ENCODE results near the gene MYRIP. TPM values are rescaled to one million over a fixed set of nuclear protein-coding genes. Genes with fewer than 3 reads are reported as not detected.

The MYRIP gene
- total and polyA plus RNA-seq, 8 donors = 1.4 to 11.2 (median 7.8) TPM

DNA sequence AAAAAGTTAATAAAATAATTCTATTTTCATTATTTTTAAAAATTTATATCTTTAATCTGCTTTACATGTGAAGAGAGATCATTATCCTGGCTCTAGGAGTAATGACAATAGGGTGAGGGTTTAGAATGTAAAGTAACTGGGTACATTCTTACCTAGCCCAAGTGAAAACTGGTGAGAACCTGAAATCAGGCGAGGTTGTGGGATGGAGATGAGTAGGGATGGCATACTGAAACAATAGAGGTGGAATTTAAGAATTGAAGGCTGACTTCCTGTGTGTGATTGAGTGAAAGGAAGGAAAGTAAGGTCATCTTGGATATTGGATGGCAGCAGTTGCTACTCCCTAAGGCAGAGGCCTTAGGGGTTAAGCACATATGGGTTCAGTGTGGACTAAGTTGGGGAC is 82.7 kb downstream of the MYRIP start:
- no peaks in the 10 kb centered on the region for H3K9me3 ChIP-seq
- FAIRE-seq (no peak), DNase-seq (no peak), ATAC-seq (no peak)
- H3K27me3 ChIP-seq = no peaks in the 10 kb centered on the region
- 90 to 96% methylated on average over 1 of the region's 1 CpG for WGBS, 2 donors
- H3K36me3 ChIP-seq = no peaks in the 10 kb centered on the region
- no peak overlapping the region for H3K4me3 ChIP-seq
- TF ChIP-seq, protein P1, sequence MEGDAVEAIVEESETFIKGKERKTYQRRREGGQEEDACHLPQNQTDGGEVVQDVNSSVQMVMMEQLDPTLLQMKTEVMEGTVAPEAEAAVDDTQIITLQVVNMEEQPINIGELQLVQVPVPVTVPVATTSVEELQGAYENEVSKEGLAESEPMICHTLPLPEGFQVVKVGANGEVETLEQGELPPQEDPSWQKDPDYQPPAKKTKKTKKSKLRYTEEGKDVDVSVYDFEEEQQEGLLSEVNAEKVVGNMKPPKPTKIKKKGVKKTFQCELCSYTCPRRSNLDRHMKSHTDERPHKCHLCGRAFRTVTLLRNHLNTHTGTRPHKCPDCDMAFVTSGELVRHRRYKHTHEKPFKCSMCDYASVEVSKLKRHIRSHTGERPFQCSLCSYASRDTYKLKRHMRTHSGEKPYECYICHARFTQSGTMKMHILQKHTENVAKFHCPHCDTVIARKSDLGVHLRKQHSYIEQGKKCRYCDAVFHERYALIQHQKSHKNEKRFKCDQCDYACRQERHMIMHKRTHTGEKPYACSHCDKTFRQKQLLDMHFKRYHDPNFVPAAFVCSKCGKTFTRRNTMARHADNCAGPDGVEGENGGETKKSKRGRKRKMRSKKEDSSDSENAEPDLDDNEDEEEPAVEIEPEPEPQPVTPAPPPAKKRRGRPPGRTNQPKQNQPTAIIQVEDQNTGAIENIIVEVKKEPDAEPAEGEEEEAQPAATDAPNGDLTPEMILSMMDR (IDR thresholded peaks at IDR 0.05) = no peak
- no peak overlapping the region for H3K27ac ChIP-seq
- H3K4me1 ChIP-seq = no peaks in the 10 kb centered on the region
- intact Hi-C loops (cut with DNase I) = no loop called here

DNA sequence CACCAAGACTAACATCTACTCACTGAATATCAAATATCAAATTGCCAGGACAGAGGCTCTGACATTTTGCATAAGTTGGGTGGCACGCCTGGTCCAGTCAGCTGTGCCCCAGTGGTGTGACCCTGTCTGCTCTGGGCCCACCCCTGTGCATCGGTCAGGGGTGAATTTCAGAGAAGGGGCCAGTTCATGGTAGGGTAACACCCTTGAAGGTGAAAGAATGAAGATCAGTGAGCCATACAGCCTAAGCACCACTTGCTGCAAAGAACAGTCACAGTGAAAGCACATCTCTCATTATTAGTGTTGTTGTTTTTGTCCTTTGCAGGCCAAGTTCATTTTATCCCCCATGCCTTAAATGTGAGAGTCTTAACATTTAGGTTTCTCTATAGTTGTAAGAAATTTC is 86.8 kb downstream of the MYRIP start:
- 92 to 97% methylated on average over 2 of the region's 2 CpGs for WGBS, 2 donors
- Histone ChIP-seq H3K27ac (no peak overlapping the region), H3K36me3 (no peaks in the 10 kb centered on the region), H3K27me3 (no peaks in the 10 kb centered on the region), H3K9me3 (no peaks in the 10 kb centered on the region), H3K4me3 (no peak overlapping the region), H3K4me1 (peaks cover 0 to 13% (median 8%) of the 10 kb centered on the region in 3 donors)
- ATAC-seq = no peak
- intact Hi-C loops (cut with DNase I) = no loop called here
- DNase-seq = no peak
- no peak for FAIRE-seq
- TF ChIP-seq, protein P1 (IDR thresholded peaks at IDR 0.05) = no peak

DNA sequence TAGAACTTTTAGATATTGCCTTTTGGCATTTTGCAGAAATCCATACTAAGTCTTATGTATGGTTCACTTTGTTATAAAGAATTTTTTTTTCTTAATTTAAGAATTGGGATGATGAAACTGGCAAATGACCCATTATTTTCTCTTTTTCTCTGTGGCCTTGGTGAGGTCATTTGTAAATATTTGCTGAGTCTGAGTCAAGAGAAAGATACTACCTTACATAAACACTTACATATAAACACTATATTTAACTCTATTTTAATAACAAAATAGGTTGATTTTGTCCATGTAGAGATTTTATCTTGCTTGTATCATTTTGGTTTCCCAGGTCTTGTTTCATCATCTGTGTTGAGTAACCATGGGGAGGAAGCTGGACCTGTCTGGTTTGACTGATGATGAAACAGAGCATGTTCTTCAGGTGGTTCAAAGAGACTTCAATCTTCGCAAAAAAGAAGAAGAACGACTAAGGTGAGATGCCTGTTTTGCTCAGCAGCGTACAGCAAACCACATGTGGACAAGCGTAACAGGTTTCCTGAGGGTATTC is 91.1 kb downstream of the MYRIP start:
- no peaks in the 10 kb centered on the region for H3K27me3 ChIP-seq
- 89 to 97% methylated on average over 4 of the region's 4 CpGs for WGBS, 2 donors
- H3K9me3 ChIP-seq = no peaks in the 10 kb centered on the region
- no peaks in the 10 kb centered on the region for H3K36me3 ChIP-seq
- TF ChIP-seq, protein P1 (IDR thresholded peaks at IDR 0.05) = no peak
- no peak for DNase-seq
- FAIRE-seq = no peak
- H3K4me3 ChIP-seq = no peak overlapping the region
- intact Hi-C loops (cut with DNase I) = no loop called here
- H3K4me1 ChIP-seq = peaks cover 8 to 17% (median 8%) of the 10 kb centered on the region in 3 donors
- peak; percentile 62 to 70 (median 64) for ATAC-seq
- H3K27ac ChIP-seq = peak overlapping the region in 1 of 4 donors; percentile 26

DNA sequence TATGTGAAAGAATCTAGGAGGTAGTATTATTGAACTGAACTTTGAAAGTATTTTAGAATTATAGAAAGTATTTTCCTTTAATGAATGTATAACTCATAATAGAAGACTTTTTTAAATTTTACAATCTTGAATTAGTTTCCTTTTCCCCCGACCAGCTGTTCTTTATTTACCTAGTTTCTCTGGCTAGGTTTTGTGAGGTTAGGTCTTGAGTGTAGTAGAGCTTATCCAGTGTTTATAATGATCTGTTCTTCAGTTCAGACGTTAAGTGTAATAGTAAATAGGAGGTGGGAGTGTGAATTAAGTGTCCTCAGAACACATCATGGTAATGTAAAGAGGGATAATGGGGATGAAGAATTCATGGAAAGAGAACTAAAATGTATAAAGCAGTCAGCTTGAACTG is 93.8 kb downstream of the MYRIP start:
- DNase-seq (no peak), ATAC-seq (peak in 3 of 4 donors; percentile 10 to 55 (median 49)), FAIRE-seq (no peak)
- TF ChIP-seq, protein P1 (IDR thresholded peaks at IDR 0.05) = no peak
- Histone ChIP-seq H3K27ac (peak overlapping the region in 2 of 4 donors; percentile 27 to 50), H3K27me3 (no peaks in the 10 kb centered on the region), H3K9me3 (no peaks in the 10 kb centered on the region), H3K36me3 (no peaks in the 10 kb centered on the region), H3K4me1 (peaks cover 8 to 30% (median 15%) of the 10 kb centered on the region in 3 donors), H3K4me3 (no peak overlapping the region)
- intact Hi-C loops (cut with DNase I) = no loop called here
- WGBS, 2 donors = 22 to 23% methylated on average over 2 of the region's 2 CpGs

DNA sequence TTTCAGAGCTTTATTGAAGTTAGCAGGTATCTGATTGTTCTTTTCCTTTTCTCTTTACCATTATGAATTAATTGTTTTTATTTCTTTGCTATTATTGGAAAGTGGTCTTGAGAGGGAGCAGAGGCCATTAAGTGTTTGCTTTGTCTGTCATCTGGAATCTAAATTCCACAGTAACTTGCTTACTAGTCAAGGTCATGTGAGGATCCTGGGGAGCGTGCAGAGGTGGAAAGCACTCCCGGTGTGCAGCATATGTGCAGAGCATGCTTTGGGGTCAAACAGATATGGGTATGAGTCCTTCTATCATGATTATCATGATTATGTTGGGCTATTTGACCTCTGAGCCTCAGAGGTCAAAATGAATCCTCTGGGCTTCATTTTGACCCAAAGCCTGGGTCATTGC is 96.4 kb downstream of the MYRIP start:
- Histone ChIP-seq H3K9me3 (no peaks in the 10 kb centered on the region), H3K27ac (no peak overlapping the region), H3K36me3 (no peaks in the 10 kb centered on the region), H3K4me3 (no peak overlapping the region), H3K4me1 (peaks cover 8 to 34% (median 18%) of the 10 kb centered on the region in 3 donors), H3K27me3 (no peaks in the 10 kb centered on the region)
- 27 to 34% methylated on average over 2 of the region's 2 CpGs for WGBS, 2 donors
- DNase-seq (no peak), ATAC-seq (no peak), FAIRE-seq (no peak)
- TF ChIP-seq, protein P1 (IDR thresholded peaks at IDR 0.05) = no peak
- intact Hi-C loops (cut with DNase I) = no loop called here

All from pancreas (tissue), 10 donors.